A673 (cell line): ENCODE results near the gene TAOK3. TPM values are rescaled to one million over a fixed set of nuclear protein-coding genes. Genes with fewer than 3 reads are reported as not detected.

Source experiments
- BruUV-seq: library from RNA; stranded (reverse); fragments of 400-500 nt; replicated peaks from 2 replicates; lab custom pipeline; 2021; lab: Mats Ljungman, UMichigan
- CTCF ChIA-PET: fragments of 300-600 bp; sonication (Branson Sonifier 250); formaldehyde crosslinking; loops from one replicate; lab custom pipeline; 2022; ENCODE audit warnings: antibody characterized with exemption; lab: Charles Lee
- POLR2A ChIA-PET: fragments of 300-600 bp; sonication (Branson Sonifier 250); formaldehyde crosslinking; loops from one replicate; lab custom pipeline; 2022; ENCODE audit warnings: antibody characterized with exemption; ENCODE audit not compliant: low non-redundant PET; lab: Charles Lee
- DNase-seq: peaks from one replicate; pipeline ENCODE4 v3.0.0-alpha.2; 2015; ENCODE audit warnings: low spot score
- H3K27ac ChIP-seq: fragments of 200-600 bp; sonication (generic); 2 replicates; pipeline ENCODE4 v1.5.1; 2016; ENCODE audit warnings: mixed run types, low read depth, mild to moderate bottlenecking, mixed read lengths, antibody characterized with exemption, low read length; ENCODE audit not compliant: poor library complexity, severe bottlenecking
- H3K27me3 ChIP-seq: fragments of 200-600 bp; sonication (generic); replicated peaks from 2 replicates; pipeline ENCODE4 v1.6.1; 2017; ENCODE audit warnings: mixed run types, low read depth, mild to moderate bottlenecking, mixed read lengths, antibody characterized with exemption, low read length; ENCODE audit not compliant: insufficient read depth, poor library complexity
- H3K36me3 ChIP-seq: fragments of 200-600 bp; sonication (generic); 2 replicates; pipeline ENCODE4 v1.6.1; 2016; ENCODE audit warnings: mixed run types, mild to moderate bottlenecking, mixed read lengths, antibody characterized with exemption, low read length; ENCODE audit not compliant: insufficient read depth, poor library complexity, severe bottlenecking
- H3K4me1 ChIP-seq: fragments of 200-600 bp; sonication (generic); 2 replicates; pipeline ENCODE4 v1.6.1; 2017; ENCODE audit warnings: mixed run types, mild to moderate bottlenecking, mixed read lengths, antibody characterized with exemption, low read length; ENCODE audit not compliant: insufficient read depth, poor library complexity, severe bottlenecking
- H3K4me3 ChIP-seq: fragments of 200-600 bp; sonication (generic); 2 replicates; pipeline ENCODE4 v1.5.1; 2016; ENCODE audit warnings: low read depth, mixed run types, mild to moderate bottlenecking, mixed read lengths, low read length; ENCODE audit not compliant: poor library complexity, severe bottlenecking
- H3K9me3 ChIP-seq: fragments of 200-600 bp; sonication (generic); 2 replicates; pipeline ENCODE4 v1.6.1; 2016; ENCODE audit warnings: mixed run types, low read depth, mild to moderate bottlenecking, mixed read lengths, antibody characterized with exemption, low read length; ENCODE audit not compliant: poor library complexity, severe bottlenecking
- CTCF ChIP-seq: fragments of 300-800, 200-600 bp; sonication (generic); conservative IDR thresholded peaks from 2 replicates; pipeline ENCODE4 v1.5.1; 2017; ENCODE audit warnings: low read depth, mild to moderate bottlenecking, antibody characterized with exemption, low read length, moderate library complexity, mixed read lengths
- EZH2 ChIP-seq: fragments of 200-600 bp; sonication (generic); IDR thresholded peaks from 2 replicates; pipeline ENCODE4 v1.6.1; 2017; ENCODE audit warnings: borderline replicate concordance, low read depth, mild to moderate bottlenecking, mixed read lengths, antibody characterized with exemption, low read length; ENCODE audit not compliant: poor library complexity, severe bottlenecking
- intact Hi-C: fragments of 100-400 bp; cut with micrococcal nuclease; formaldehyde crosslinking; loops from one replicate; pipeline ENCODE4 v1.10.0; 2022; ENCODE audit not compliant: unreplicated experiment
- total RNA-seq: library from RNA; stranded (reverse); gene quantifications from 2 replicates; pipeline ENCODE4 v1.2.3, GENCODE V29; 2021

Gene TAOK3
- total RNA-seq, 1 experiment from 2014 or later = 48.9 TPM

GRCh38 chr12:118370601-118371000, 2.1 kb downstream of the TAOK3 start:
- POLR2A ChIA-PET = no interaction called here
- H3K27ac ChIP-seq = peak overlapping the region; percentile 43
- no peaks in the 10 kb centered on the region for H3K36me3 ChIP-seq
- H3K4me3 ChIP-seq = peak overlapping the region; percentile 85
- no peak for DNase-seq
- intact Hi-C loops = no loop called here
- H3K9me3 ChIP-seq = no peaks in the 10 kb centered on the region
- no peaks in the 10 kb centered on the region for H3K27me3 ChIP-seq
- BruUV-seq = no TSS peak
- TF ChIP-seq CTCF (no peak), EZH2 (no peak)
- H3K4me1 ChIP-seq = peaks cover 24% of the 10 kb centered on the region
- CTCF ChIA-PET = no interaction called here

- H3K27me3 ChIP-seq = no peaks in the 10 kb centered on the region
- H3K9me3 ChIP-seq = no peaks in the 10 kb centered on the region
- intact Hi-C loops = no loop called here
- ChIA-PET POLR2A (no interaction called here), CTCF (interaction anchor here (1.2 kb wide), 1 partner anchor 9 kb away, joined by 5 read pairs; no protein-coding TSS in a partner anchor)
- no peak overlapping the region for H3K27ac ChIP-seq
- no peak for TF ChIP-seq CTCF
- no peak for TF ChIP-seq EZH2
- DNase-seq = no peak
- no TSS peak for BruUV-seq
- no peak overlapping the region for H3K4me3 ChIP-seq
- H3K36me3 ChIP-seq = no peaks in the 10 kb centered on the region
- peaks cover 20% of the 10 kb centered on the region for H3K4me1 ChIP-seq
These were observed 3.9 kb downstream of the TAOK3 start for GRCh38 chr12:118368821-118369220.

GRCh38 chr12:118361889-118362288, 10.8 kb downstream of the TAOK3 start:
- DNase-seq = no peak
- H3K27ac ChIP-seq = no peak overlapping the region
- intact Hi-C loops = no loop called here
- peaks cover 21% of the 10 kb centered on the region for H3K4me1 ChIP-seq
- no peaks in the 10 kb centered on the region for H3K27me3 ChIP-seq
- CTCF ChIA-PET = no interaction called here
- no peaks in the 10 kb centered on the region for H3K9me3 ChIP-seq
- POLR2A ChIA-PET = no interaction called here
- H3K4me3 ChIP-seq = no peak overlapping the region
- H3K36me3 ChIP-seq = no peaks in the 10 kb centered on the region
- no peak for TF ChIP-seq CTCF
- no peak for TF ChIP-seq EZH2
- BruUV-seq = no TSS peak
